ENCODE measurements around the gene DHX34.

The DHX34 gene

DNA sequence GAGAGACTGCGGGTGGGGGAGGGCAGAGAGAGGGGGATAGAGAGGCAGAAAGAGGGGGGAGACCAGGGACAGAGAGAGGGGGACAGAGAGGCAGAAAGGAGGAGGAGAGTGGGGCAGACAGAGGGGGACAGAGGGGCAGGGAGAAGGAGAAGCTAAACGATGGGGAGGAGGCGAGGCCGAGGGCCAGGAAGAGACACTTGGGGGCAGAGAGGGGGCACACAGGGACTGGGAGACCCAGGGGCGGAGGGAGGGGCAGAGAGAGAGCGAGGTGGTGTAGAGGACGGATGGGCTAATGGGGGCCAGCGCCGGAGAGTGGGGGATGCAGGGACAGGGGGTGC lies 69.5 kb downstream of the DHX34 start:
- no peaks in the 10 kb centered on the region for H3K36me3 ChIP-seq (ENCODE audit: insufficient read depth, low read length)
- H3K4me1 ChIP-seq (ENCODE audit: insufficient read depth, low read length), result peaks cover 25% of the 10 kb centered on the region
- H3K9me3 ChIP-seq (ENCODE audit: control insufficient read depth, insufficient read depth, low read length), result no peaks in the 10 kb centered on the region
- peak overlapping the region; percentile 89 for H3K9ac ChIP-seq (ENCODE audit: low read depth, low read length)

DNA sequence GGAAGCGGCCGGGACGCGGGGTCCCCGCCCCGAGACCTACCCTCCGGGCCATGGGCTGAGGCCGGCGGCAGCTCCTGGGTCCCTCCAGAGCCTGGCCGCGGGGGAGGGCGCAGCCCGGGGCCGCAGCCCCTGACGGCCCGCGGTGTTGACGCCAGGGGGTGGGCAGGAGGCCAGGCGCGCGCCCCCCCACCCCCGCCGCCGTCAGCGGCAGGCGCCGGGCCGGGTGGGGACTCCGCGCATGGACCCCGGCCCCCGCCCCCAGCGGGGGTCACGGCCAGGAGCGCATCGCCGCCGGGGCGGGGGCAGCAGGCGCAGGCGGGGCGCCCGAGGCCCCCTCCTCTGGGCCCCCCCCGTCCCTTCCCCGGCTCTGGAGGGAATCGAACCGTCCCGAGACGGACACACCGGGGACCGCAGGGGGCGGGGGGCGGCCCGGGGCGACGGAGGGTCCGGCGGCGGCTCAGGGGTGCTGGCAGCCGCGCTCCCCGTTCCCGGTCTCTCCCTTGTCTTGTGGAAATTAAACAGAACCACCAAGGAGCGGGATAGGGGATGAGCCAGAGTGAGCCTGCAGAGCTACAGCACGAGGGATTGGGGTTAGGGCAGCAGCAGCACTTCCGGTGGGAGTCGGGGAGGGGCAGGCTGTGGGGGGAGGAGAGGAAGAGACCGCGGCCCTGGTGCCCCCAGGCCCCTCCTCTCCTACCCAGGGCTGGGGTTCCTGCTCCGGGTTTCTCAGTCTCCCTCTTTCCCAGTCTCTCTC lies 70.1 kb downstream of the DHX34 start, which contains the start of gene MEIS3:
TSS of gene MEIS3 (minus strand) at position 498 of the 754 bp plus-strand sequence. CDS start at position 52, 446 bp downstream.
- Histone ChIP-seq H3K9me3 (ENCODE audit: control insufficient read depth, insufficient read depth, low read length) (no peaks in the 10 kb centered on the region), H3K36me3 (ENCODE audit: insufficient read depth, low read length) (no peaks in the 10 kb centered on the region), H3K9ac (ENCODE audit: low read depth, low read length) (peak within 1 kb of the TSS; percentile 89), H3K4me1 (ENCODE audit: insufficient read depth, low read length) (peaks cover 25% of the 10 kb centered on the region)

DNA sequence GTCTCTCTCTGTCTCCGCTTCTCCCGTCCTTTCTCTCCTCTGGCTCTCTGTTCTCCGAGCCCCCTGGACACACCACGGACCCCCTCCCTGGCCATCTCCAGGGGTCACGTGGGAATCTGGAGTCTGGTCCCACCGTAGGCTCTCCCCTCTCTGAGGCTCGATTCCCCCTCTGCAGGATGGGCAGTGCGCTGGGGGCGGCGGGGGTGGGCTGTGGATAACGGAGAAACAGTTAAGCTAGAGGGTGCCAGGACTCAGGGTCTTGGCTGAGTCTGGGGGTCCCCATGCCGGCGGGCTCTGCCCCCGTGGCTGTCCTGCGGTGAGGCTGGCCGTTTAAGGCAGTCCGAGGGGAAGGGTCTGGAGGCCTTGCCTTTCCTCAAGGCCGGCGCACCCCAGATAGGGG lies 70.7 kb downstream of the DHX34 start:
- H3K9me3 ChIP-seq (ENCODE audit: control insufficient read depth, insufficient read depth, low read length), result no peaks in the 10 kb centered on the region
- no peaks in the 10 kb centered on the region for H3K36me3 ChIP-seq (ENCODE audit: insufficient read depth, low read length)
- H3K4me1 ChIP-seq (ENCODE audit: insufficient read depth, low read length), result peaks cover 25% of the 10 kb centered on the region
- peak overlapping the region; percentile 48 for H3K9ac ChIP-seq (ENCODE audit: low read depth, low read length)

DNA sequence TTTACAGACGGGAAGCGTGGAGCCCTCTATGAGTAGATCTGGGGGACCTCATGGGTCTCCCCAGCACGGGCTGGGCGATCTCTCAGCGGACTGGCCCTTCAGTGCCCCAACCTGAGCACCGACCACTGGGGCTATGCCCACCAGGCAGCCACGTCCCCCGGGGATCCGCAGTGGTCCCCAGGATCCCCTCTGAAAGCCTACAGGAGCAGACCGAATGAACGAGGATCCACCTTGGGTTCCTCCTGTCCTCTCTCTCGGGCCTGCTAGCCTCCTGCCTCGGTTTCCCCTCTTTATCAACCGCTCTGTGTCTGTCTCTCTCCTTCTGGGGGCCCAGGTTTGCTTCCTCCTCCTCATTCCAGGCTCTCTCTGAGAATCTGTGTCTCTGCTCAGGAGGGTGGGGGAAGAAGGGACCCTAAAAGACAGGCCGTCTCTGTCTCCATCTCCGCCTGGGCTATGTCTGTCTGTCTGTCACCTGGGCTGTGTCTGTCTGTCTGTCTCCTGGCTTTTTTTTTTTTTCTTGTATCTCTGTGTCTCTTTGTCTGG lies 72.2 kb downstream of the DHX34 start:
- H3K4me1 ChIP-seq (ENCODE audit: insufficient read depth, low read length), result peaks cover 25% of the 10 kb centered on the region

DNA sequence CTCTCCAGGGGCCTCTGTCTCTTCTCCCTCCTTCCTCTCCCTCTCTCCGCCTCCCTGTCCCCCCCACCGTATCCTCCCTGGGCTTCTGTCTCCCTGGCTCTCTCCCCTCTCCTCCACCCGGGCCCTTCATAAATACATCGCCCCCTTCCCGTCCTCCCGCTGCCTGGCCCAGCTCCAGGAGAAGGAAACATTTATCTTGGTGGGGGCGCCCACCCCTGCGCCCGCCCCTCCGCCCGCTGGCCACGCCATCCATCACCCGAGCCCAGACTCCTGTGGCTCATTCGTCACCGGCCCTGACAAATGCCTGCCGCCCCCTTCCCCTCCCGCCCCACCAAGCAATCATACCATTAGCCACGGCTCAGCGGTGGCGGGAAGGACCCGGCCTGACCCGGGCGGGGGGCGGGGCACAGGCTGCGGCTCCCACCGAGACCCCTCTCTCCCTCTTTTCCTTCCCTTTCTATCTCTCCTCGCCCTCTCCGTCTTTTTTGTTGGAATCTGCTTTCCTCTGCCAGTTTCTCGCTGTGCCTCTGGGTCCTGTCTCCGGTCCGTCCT lies 72.8 kb downstream of the DHX34 start:
- Histone ChIP-seq H3K4me1 (ENCODE audit: insufficient read depth, low read length) (peaks cover 25% of the 10 kb centered on the region), H3K9me3 (ENCODE audit: control insufficient read depth, insufficient read depth, low read length) (no peaks in the 10 kb centered on the region), H3K9ac (ENCODE audit: low read depth, low read length) (peak overlapping the region; percentile 48; the same call in 1 of the 2 replicates), H3K36me3 (ENCODE audit: insufficient read depth, low read length) (no peaks in the 10 kb centered on the region)

More for the DNA sequence above, 72.2 kb downstream of the DHX34 start:
- peak overlapping the region; percentile 48; the same call in 1 of the 2 replicates for H3K9ac ChIP-seq (ENCODE audit: low read depth, low read length)
- no peaks in the 10 kb centered on the region for H3K36me3 ChIP-seq (ENCODE audit: insufficient read depth, low read length)
- H3K9me3 ChIP-seq (ENCODE audit: control insufficient read depth, insufficient read depth, low read length), result no peaks in the 10 kb centered on the region

DNA sequence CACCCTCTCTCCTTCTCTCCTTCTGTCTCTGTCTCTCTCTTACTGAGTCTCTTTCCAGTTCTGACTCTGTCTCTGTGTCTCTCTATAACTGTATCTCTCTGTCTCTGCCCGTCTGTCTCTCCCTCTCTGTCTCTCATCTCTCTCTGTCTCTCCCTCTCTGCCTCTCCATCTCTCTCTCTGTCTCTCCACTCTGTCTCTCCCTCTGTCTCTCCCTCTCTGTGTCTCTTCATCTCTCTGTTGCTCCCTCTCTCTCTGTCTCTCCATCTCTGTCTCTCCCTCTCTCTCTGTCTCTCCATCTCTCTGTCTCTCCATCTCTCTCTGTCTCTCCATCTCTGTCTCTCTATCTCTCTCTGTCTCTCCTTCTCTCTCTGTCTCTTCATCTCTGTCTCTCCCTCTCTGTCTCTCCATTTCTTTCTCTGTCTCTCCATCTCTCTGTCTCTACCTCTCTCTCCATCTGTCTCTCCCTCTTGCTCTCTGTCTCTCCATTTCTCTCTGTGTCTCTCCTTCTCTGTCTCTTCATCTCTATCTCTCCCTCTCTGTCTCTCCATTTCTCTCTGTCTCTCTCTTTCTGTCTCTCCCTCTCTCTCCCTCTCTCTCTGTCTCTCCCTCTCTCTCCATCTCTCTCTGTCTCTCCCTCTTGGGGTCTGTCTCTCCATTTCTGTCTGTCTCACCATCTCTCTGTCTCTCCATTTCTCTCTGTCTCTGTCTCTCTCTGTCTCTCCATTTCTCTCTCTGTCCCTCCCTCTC lies 73.5 kb downstream of the DHX34 start:
- Histone ChIP-seq H3K36me3 (ENCODE audit: insufficient read depth, low read length) (no peaks in the 10 kb centered on the region), H3K4me1 (ENCODE audit: insufficient read depth, low read length) (peaks cover 25% of the 10 kb centered on the region), H3K9me3 (ENCODE audit: control insufficient read depth, insufficient read depth, low read length) (no peaks in the 10 kb centered on the region), H3K9ac (ENCODE audit: low read depth, low read length) (peak overlapping the region; percentile 48; the same call in 1 of the 2 replicates)

DNA sequence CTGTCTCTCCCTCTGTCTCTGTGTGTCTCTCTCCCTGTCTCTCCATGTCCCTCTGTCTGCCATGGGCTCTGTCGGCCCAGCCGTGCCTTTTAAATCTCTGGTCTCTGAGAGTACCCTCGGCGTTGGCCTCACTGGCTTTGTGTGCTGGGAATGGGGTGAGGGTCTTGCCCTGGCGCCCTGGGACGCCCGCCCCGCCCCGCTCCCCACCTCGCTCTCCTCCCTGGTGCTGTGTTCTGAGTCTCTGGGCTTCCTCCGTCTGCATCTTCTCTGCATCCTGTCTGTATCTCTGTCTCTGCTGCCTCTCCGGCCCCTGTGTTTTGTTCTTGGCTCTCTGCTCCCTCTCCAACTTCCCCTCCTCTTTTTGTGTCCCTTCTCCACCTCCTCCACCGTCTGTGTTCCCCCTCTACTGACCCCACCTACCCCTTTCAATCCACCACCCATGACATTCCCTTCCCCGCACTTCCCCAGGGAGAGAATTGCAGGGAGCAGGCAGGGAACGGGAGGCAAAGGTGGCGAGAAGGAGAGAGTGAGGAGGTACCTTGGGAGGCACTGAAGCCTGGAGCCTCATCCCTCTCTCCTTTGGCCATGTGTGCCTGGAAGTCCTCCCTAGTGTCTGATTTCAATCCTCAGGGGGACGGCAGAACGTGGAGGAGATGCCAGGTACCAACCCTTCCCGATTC lies 74.2 kb downstream of the DHX34 start:
- Histone ChIP-seq H3K9me3 (ENCODE audit: control insufficient read depth, insufficient read depth, low read length) (no peaks in the 10 kb centered on the region), H3K4me1 (ENCODE audit: insufficient read depth, low read length) (peaks cover 25% of the 10 kb centered on the region), H3K36me3 (ENCODE audit: insufficient read depth, low read length) (no peaks in the 10 kb centered on the region), H3K9ac (ENCODE audit: low read depth, low read length) (no peak overlapping the region)

DNA sequence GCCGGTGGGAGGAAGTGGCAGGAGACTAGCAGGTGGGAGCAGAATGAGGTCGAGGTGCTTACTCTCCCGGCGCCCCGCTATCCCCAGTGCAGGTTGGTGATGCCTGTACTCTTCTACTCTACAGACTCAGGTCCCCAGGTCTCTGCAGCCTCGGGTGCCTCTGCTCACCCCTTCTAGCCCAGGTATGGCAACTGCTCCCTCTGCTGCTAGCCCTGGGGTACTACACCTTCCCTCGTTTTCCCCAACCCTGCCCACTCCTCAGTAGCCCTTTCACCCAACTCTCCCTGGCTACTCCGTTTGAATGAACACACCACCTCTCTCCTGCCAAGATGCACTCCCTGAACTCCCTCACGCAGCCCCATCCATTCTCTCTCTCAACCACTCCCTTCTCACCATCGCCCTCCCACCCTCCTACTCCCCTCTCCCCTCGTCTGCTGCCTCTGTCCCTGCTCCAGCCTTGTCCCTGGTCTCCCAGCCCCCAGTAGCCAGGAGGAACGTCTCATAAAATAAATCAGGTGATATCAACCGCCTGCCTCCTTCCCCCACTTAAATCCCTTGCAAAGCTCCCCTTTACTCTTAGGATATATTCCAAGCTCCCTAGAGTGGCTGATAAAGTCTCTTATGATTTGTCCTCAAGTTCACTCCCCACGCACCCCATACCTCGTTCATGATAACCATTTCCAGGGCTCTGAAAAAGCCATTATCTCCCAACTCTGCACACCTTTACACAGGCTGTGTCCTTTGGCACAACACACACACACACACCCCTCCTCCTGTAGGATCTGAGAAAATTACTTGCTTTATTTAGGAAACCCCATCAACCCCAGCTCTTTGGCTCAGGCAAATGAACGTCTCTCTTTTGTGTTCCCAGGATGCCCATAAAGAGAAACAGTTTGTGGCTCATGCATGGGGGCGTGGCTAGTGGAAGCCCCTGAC lies 78.4 kb downstream of the DHX34 start:
- Histone ChIP-seq H3K36me3 (ENCODE audit: insufficient read depth, low read length) (no peaks in the 10 kb centered on the region), H3K9me3 (ENCODE audit: control insufficient read depth, insufficient read depth, low read length) (no peaks in the 10 kb centered on the region), H3K9ac (ENCODE audit: low read depth, low read length) (peak overlapping the region; percentile 49), H3K4me1 (ENCODE audit: insufficient read depth, low read length) (peaks cover 11% of the 10 kb centered on the region)

DNA sequence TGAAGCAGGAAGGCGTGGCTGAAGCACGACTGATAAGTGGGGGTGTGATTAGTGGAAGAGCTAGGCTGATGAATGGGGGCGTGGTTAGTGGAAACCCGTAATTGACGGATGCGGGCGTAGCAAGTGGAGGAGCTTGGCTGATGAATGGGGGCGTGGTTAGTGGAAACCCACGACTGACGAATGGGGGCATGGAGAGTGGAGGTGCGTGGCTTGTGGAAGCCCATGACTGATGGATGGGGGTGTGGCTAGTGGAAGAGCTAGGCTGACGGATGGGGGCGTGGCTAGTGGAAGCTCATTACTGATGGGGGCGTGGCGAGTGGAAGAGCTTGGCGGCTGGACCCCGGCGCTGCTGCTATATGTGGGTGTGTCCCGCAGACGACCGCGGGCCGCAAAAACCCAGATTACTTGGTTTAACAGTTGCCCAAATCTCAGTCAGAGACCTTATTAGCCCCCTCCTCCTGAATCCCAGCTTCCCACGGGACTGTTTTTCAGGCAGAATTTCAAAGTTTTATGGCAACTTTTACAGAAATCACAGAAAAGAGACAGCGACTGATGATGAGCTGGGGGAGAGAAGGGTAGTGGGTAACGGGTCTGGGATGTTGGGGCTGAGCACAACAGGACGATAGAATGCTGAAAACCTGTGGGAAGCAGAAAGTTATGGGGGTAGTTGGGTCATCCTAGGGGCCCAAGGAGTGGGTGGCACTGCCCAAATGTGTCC lies 79.2 kb downstream of the DHX34 start:
- no peaks in the 10 kb centered on the region for H3K9me3 ChIP-seq (ENCODE audit: control insufficient read depth, insufficient read depth, low read length)
- H3K4me1 ChIP-seq (ENCODE audit: insufficient read depth, low read length), result peaks cover 3% of the 10 kb centered on the region; the same call in 1 of the 2 replicates
- peak overlapping the region; percentile 49; the same call in 1 of the 2 replicates for H3K9ac ChIP-seq (ENCODE audit: low read depth, low read length)
- no peaks in the 10 kb centered on the region for H3K36me3 ChIP-seq (ENCODE audit: insufficient read depth, low read length)

DNA sequence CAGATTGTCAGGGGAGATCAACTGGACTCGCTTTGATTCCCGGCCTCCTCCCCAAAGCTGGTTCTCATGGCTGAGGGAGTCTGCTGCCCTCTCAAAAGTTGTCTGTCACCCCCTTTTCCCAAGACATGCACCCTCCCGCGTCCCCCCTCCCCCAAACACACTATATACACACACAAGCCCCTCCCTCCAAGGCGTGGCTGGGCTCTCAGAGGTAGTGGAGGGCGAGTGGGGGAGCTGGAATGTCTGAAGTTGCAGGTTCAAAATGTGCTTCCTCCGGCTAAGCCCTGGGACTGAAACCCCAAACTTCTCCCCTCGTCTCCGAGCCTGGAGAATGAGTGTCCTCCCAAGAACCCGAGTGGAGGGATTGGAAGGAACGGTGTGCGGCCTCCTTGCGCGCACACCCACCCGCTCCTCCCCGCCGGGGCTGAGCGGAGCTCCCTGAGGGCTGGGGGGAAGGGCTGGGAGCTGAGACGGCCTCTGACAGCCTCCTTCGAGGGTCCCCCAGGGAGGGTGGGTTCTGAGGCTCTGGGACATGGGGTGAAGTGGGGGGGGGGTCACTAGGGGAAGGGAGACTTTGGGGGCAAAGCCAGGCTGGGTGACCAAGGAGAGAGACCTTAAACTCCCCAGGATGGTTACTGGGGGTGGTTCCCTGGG lies 80.2 kb downstream of the DHX34 start:
- H3K9me3 ChIP-seq (ENCODE audit: control insufficient read depth, insufficient read depth, low read length), result no peaks in the 10 kb centered on the region
- H3K9ac ChIP-seq (ENCODE audit: low read depth, low read length), result peak overlapping the region; percentile 40; the same call in 1 of the 2 replicates
- no peaks in the 10 kb centered on the region for H3K4me1 ChIP-seq (ENCODE audit: insufficient read depth, low read length)
- H3K36me3 ChIP-seq (ENCODE audit: insufficient read depth, low read length), result no peaks in the 10 kb centered on the region

DNA sequence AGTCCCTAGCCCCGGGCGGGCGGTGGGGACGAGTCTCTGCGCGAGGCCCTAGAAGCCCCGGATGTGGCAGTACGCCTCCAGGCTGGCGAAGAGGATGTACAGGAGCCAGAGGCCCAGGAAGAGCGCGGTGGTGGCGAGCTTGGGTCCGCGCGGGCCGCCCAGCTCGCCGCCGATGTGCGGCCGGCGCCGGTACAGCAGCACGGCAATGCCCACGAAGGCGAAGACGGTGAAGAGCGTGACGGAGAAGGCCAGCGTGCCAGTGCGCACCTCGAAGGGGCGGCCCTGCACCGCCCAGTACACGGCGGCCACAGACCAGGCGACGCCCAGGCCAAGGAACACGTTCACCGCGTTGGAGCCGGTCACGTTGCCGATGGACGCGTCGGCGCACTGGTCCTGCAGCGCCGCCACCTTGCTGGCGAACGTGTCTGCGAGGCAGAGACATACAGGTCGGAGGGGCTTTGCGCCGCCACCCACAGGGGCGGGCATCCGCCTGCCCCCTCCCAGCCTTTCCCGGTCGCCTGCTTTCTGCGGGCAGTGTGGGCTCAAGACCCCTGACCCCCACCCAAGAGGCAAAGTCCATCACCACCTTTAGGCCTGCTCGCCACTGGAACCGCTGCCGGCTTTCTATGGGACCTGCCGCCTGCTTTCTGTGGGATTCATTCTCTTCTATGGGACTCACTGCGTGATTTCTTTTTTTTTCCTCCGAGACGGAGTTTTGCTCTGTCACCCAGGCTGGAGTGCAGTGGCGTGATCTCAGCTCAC lies 81.1 kb downstream of the DHX34 start:
- H3K9me3 ChIP-seq (ENCODE audit: control insufficient read depth, insufficient read depth, low read length), result no peaks in the 10 kb centered on the region
- H3K36me3 ChIP-seq (ENCODE audit: insufficient read depth, low read length), result no peaks in the 10 kb centered on the region
- H3K9ac ChIP-seq (ENCODE audit: low read depth, low read length), result peak overlapping the region; percentile 40; the same call in 1 of the 2 replicates
- H3K4me1 ChIP-seq (ENCODE audit: insufficient read depth, low read length), result no peaks in the 10 kb centered on the region

DNA sequence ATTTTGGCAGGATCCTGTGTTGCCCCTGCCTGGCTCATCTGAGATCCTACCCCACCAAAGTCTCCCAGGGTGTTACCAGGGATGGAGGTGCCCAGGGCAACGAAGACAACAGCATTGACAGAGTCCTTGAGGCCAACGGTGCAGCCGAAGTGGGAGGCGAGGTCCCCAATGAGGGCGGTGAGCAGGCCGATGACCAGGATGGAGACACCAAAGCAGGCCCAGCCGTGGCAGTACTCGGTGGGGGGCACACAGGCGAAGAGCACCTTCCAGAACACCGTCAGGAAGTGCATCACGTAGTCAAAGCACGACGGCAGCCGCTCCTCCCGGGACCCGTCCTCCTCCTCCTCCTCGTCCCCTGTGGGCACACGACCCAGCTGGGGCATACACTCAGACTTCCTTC lies 83.0 kb downstream of the DHX34 start:
- no peak overlapping the region for H3K9ac ChIP-seq (ENCODE audit: low read depth, low read length)
- H3K9me3 ChIP-seq (ENCODE audit: control insufficient read depth, insufficient read depth, low read length), result no peaks in the 10 kb centered on the region
- H3K4me1 ChIP-seq (ENCODE audit: insufficient read depth, low read length), result no peaks in the 10 kb centered on the region
- no peaks in the 10 kb centered on the region for H3K36me3 ChIP-seq (ENCODE audit: insufficient read depth, low read length)

Measured in ES-I3 (cell line).